ENCODE results near the gene HTR4. TPM values are rescaled to one million over a fixed set of nuclear protein-coding genes. Genes with fewer than 3 reads are reported as not detected.

The HTR4 gene
- total RNA-seq, 1 experiment from 2014 or later: 0.06 TPM

DNA sequence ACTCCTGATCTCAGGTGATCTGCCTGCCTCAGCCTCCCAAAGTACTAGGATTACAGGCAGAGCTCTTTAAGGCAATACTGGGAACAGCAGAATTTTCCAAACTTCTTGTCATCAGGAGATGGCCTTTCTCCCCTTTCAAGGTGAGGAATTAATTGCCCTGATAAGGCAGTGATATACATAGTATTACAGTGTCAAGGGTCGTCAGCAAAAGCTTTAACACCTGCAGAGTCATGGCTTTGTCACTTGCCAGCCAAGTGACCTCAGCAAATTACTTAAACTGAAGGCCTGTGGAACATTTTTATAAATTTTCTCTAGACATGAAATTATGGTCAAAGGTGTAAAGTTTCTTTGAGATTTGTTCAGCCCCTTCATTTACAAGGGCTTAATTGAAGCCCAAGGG lies 211.1 kb downstream of the HTR4 start:
- peaks cover 30% of the 10 kb centered on the region for H3K36me3 ChIP-seq
- H3K9me3 ChIP-seq (replicated peaks): no peaks in the 10 kb centered on the region
- no peak overlapping the region for H3K4me3 ChIP-seq
- DNase-seq: no peak
- H3K27me3 ChIP-seq: no peaks in the 10 kb centered on the region
- H3K4me1 ChIP-seq: no peaks in the 10 kb centered on the region
- H3K27ac ChIP-seq: no peak overlapping the region

DNA sequence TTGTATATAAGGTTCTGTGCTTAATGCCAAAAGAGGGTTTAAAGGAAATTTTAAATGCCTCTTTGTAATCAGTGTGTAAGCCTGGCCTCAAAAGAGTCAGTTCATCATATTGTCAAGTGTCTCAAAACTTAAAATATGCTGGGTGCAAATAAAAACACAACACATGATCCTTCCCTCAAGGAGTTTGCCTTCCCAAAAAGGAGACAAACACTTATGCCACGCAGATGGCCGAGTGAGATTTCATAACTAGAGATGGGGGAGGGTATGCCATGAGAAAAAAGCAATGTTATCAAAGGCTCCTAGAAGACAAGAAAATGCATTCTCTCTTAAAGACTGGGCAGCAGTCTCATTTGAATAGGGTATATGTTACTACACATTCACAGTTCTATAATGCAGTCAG lies 215.4 kb downstream of the HTR4 start:
- no peak overlapping the region for H3K4me3 ChIP-seq
- H3K36me3 ChIP-seq: peaks cover 44% of the 10 kb centered on the region
- no peaks in the 10 kb centered on the region for H3K4me1 ChIP-seq
- no peak for DNase-seq
- H3K27me3 ChIP-seq: no peaks in the 10 kb centered on the region
- no peaks in the 10 kb centered on the region for H3K9me3 ChIP-seq (replicated peaks)
- no peak overlapping the region for H3K27ac ChIP-seq

DNA sequence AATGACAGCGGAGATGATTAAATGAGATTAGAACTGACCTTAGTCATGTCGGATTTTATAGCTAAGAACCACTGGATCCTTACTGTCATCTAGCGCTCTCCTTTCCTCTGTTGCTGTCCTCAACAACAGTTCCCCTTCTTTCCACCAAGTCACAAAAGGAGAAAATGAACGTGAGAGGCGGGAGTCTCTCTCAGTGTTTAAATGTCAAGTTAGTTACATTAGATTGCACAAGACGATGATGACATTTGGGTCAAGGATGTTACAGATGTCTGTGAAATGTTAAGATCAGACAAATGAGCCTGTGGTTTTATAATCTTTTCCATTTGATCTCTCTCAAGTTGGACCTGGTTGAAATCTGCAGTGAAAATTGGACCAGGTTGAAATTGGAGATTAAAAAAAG lies 217.1 kb downstream of the HTR4 start:
- Histone ChIP-seq H3K27me3 (no peaks in the 10 kb centered on the region), H3K9me3 (replicated peaks) (no peaks in the 10 kb centered on the region), H3K4me1 (no peaks in the 10 kb centered on the region), H3K27ac (no peak overlapping the region), H3K36me3 (peaks cover 48% of the 10 kb centered on the region), H3K4me3 (no peak overlapping the region)
- DNase-seq: no peak

DNA sequence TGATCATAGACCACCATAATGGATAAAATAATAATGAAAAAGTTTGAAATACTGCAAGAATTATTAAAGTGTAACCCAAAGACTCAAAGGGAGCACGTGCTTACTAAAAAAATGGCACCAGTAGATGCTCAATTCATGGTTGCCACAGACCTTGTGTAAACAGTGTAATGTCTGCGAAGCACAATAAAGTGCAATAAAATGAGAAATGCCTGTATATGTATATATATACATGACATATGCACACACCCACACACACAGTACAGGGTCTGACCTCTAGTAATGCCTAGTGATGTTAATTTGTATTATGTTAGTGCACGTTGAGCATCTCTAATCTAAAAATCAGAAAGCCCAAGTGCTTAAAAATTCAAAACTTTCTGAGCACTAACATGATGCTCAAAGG lies 218.3 kb downstream of the HTR4 start:
- DNase-seq: no peak
- Histone ChIP-seq H3K4me3 (no peak overlapping the region), H3K27me3 (no peaks in the 10 kb centered on the region), H3K27ac (no peak overlapping the region), H3K4me1 (no peaks in the 10 kb centered on the region), H3K36me3 (peaks cover 41% of the 10 kb centered on the region), H3K9me3 (replicated peaks) (no peaks in the 10 kb centered on the region)

DNA sequence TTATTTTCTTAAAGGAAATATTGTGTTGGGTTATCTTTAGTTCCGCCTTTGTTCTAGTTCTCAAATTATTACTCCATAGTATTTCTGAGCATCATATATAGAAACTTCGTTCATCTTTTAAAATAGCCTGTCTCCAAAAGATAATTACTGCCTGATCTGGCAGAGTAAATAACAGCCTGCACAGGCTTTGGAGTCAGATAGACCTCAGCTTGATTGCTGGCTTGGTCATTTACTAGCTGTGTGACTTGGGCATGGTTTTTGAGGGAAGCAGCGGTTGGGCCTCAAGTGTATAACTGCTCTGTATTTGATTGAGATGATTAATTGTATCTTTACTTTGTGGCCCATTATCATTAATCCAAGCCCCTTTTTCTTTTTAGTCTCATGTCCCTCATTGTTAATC lies 220.5 kb downstream of the HTR4 start:
- H3K27ac ChIP-seq: no peak overlapping the region
- H3K4me1 ChIP-seq: no peaks in the 10 kb centered on the region
- H3K27me3 ChIP-seq: no peaks in the 10 kb centered on the region
- H3K36me3 ChIP-seq: peaks cover 36% of the 10 kb centered on the region
- H3K9me3 ChIP-seq (replicated peaks): no peaks in the 10 kb centered on the region
- DNase-seq: no peak
- H3K4me3 ChIP-seq: no peak overlapping the region

Other genes starting within 250 kb of the HTR4 start
- gene ADRB2, start 172.1 kb upstream of the HTR4 start, total RNA-seq (2014; rRNA removed; shearing (Covaris generic)): 0.08 and 0.10 TPM in 2 replicates